Measurements from ENCODE around the gene RTEL1.
A peak's percentile ranks its signal among the peaks of the same experiment; 100 is the strongest.
"Not testable (repeated sequence)": the region's sequence is repeated elsewhere in the genome, so short reads cannot be mapped to it uniquely, and the experiment has no call there.

Gene RTEL1

DNA sequence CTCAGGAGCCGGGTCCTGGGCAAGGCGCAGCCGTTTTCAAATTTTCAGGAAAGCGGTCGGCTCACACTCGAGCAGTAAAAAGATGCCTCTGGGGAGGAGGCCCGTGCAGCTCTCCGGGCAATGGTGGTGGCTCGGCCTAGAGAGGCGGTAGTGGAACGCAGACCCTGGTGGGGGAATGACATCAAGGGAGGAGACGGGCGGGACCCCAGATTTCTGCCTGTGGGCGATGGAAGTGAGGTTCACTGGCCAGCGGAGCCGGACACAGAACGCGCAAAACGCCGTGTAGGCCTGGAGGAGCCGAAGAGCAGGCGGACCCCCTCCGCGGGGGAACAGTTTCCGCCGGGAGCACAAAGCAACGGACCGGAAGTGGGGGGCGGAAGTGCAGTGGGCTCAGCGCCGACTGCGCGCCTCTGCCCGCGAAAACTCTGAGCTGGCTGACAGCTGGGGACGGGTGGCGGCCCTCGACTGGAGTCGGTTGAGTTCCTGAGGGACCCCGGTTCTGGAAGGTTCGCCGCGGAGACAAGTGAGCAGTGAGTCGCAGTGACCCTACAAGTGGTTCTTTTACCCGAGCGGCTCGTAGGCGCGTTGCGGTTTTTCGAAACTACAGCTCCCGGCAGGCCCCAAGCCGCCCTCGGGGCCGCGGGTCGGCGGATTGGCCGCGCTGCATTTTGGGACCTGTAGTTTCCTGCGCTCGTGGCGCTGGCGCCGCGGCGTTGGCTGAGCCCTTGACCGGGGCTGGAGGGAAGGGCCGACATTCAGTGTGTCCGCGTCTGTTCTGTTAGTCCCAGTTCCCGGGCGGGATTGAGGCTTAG lies at the start of gene RTEL1:
Gene RTEL1, plus strand, starts transcription at position 376 of the 812 bp plus-strand sequence. CDS start 1,091 bp downstream, outside the sequence.
- DNase-seq: peak; percentile 86

GRCh38 chr20:63610581-63611435 lies 47.3 kb upstream of the RTEL1 start:
- no peak for DNase-seq

- DNase-seq: no peak
Observed at GRCh38 chr20:63611646-63612045, 46.5 kb upstream of the RTEL1 start.

GRCh38 chr20:63612276-63612931 lies 45.7 kb upstream of the RTEL1 start:
- no peak for DNase-seq

- DNase-seq: not testable (repeated sequence)
Observed at GRCh38 chr20:63613863-63614594, 44.1 kb upstream of the RTEL1 start.

- DNase-seq: no peak
Observed at GRCh38 chr20:63617092-63617875, 40.8 kb upstream of the RTEL1 start.

- no peak for DNase-seq
Observed at GRCh38 chr20:63617876-63618265, 40.2 kb upstream of the RTEL1 start.

- DNase-seq: no peak
Observed at GRCh38 chr20:63618291-63618980, 39.7 kb upstream of the RTEL1 start.

DNA sequence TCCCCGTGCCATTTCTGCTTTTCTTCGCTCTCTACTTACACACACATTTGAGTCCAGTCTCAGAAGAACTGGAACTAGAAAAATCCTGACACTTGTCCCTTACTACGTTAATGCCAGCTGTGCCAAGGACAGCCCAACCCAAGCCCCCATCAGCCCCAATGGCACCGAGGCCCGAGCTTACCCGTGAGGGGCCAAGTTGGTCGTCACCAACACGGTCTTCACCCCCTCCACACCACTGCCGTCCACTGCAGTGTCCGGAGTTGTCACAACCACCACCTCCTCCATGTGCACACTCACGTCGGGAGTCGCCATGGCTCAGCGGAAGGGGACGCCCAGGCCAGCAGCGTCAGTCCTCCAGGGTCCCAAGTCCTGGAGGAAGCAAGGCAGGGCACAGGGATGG lies 39.0 kb upstream of the RTEL1 start:
- DNase-seq: no peak

DNA sequence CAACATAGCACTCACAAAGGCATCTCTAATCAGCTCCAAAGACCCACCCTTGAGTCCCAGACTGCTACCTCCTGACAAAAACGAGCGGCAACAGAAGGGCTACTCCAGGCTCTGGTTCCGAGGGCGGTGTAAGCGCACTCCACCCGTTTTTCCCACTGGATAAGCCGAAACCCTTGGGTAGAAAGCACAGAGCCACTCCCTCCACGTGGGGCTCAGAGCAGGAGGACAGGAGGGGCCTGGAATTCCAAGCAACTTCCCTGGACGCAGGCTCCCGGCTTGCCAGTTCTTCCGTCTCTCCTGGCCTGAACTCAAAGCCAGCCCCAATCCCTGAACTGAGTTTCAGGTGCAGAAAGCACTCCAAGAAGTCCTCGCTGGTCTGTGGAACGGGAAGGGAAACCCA lies 38.6 kb upstream of the RTEL1 start:
- no peak for DNase-seq

DNA sequence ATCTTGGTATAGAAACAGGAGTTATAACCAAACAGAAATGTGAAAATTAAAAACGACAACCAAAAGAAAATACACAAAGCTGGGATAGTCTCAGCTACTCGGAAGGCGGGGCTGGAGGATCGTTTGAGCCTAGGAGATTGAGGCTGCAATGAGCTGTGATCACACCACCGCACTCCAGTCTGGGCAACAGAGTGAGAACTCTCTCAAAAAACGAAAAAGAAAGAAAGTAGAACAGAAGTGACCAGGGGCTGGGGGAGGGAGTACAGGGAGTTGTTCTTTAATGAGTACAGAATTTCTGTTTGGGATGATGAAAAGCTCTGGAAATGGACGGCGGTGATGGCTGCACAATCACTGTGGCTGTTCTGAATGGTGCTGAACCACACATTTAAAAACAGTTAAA lies 37.1 kb upstream of the RTEL1 start:
- no peak for DNase-seq

- DNase-seq: no peak
Observed at GRCh38 chr20:63622096-63622495, 36.0 kb upstream of the RTEL1 start.

DNA sequence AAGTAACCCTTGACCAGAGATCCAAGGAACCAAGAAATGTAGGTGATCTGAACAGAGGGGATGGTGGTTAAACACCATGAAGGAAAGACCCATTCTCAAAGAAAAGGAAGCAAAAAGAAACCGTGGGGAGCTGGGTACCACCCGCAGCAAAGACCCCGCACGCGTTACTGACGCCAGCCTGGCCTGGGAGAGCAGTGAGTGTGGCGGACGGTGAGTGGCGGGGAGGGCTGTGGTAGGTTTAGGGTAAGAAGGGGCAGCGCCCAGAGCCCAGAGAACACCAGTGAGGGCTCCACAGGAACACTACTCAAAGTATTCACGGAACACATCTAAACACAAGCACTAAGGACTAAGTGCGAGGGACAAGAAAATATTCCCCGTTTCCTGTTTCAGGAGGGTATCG lies 35.4 kb upstream of the RTEL1 start:
- DNase-seq: no peak

DNA sequence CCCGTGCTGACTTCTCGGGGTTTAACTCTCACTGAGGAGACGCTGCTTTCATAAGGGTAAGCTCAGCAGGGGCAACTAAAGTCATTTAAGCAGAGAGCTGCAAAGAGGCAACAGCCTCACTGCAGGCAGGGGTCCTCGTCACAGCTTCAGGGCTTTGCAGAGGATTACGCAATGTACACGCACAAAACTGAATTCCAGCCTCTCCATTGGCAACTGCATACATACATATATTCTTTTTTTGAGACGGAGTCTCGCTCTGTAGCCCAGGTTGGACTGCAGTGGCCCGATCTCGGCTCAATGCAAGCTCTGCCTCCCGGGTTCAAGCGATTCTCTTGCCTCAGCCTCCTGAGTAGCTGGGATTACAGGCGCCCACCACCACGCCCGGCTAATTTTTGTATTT lies 33.6 kb upstream of the RTEL1 start:
- DNase-seq: no peak

GRCh38 chr20:63625771-63626423 lies 32.2 kb upstream of the RTEL1 start:
- no peak for DNase-seq

DNA sequence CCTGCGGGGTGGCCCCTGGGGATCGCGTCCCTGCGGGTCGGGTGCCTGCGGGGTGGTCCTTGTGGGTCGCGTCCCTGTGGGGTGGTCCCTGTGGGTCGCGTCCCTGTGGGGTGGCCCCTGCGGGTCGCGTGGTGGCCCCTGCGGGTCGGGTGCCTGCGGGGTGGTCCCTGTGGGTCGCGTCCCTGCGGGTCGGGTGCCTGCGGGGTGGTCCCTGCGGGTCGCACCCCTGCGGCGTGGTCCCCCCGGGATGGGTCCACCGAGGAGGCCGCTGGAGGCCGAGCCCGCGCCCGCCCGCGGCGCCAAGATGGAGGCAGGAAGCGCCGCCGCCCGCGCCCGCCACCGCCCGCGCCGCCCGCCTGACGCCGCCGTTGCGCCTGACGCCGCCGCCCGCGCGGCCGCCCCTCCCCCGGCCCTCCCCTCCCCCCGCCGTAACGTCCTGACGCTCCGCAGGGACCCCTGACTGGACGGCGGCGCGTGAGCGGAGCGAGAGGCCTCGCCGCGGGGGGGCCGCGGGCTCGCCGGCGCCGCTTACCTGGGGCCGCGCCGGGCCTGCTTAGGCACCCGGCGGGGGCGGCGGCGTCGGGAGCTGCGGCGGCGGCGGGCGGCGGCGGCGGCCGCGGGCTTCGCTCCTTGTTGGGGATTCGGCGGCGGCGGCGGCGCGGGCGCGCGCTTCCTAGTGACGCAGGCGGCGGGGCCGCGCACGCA lies 31.5 kb upstream of the RTEL1 start, which contains the start of gene GMEB2:
Gene GMEB2, minus strand, starts transcription at position 678 of the 705 bp plus-strand sequence. CDS start 7,704 bp downstream, outside the sequence.
- DNase-seq: peak; percentile 73

DNA sequence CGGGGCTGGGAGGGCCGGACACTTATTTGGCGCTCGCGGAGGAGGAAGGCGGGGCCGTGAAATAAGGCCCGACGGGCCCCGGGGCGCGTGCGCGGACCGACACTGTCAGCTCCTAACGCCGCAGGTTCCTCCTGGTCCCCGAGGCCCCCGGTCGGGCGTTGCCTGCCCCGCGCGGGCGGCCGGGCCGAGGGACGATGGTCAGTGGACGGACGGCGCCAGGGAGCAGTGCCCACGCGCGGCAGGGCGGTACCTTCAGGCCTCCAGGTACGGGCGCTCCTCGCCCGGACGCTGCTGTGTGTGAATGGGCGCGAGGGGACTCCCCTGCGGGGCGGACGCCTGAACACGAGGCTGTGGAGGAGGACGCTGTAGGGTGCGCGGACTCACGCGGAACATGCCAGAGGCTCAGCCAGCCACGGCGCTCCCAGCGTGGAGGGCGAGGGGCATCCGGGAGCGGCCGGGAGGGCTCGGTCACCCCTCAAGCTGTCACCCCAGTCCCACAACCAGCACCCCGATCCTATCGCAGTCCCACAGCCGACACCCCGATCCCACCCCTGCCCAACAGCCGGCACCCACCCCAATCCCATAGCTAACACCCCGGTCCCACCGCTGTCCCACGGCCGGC lies 30.9 kb upstream of the RTEL1 start:
- peak; percentile 88 for DNase-seq

DNA sequence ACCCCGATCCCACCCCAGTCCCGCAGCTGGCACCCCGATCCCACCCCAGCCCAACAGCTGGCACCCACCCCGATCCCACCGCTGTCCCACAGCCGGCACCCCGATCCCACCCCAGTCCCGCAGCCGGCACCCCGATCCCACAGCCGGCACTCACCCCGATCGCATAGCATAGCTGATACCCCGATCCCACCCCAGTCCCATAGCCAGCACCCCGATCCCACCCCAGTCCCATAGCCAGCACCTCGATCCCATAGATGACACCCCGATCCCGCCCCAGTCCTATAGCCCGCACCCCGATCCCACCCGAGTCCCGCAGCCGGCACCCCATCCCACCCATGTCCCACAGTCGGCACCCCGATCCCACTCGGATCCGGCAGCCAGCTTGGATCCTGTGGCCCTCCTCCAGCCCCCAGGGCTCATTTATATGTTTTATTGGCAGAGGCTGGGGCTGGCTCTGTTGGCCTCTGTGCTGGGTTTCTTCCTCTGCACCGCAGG lies 30.3 kb upstream of the RTEL1 start:
- DNase-seq: no peak
